SU-DHL-6 (cell line): Measurements from ENCODE around the gene TESK2.

Experiments used
- H2AFZ ChIP-seq: fragments of 200-600 bp; sonication (generic); 2 replicates; pipeline ENCODE4 v1.6.1; 2014; ENCODE audit warnings: low read depth, mild to moderate bottlenecking, moderate library complexity, mixed read lengths, antibody characterized with exemption, low read length; ENCODE audit not compliant: severe bottlenecking
- H3F3A ChIP-seq: fragments of 200-600 bp; shearing (Covaris generic); 2 replicates; pipeline ENCODE4 v1.6.0; 2016; ENCODE audit warnings: antibody characterized with exemption, mild to moderate bottlenecking; ENCODE audit not compliant: insufficient read depth
- H3K27ac ChIP-seq: fragments of 200-600 bp; sonication (generic); 2 replicates; pipeline ENCODE4 v1.5.1; 2016; ENCODE audit warnings: low read depth, mild to moderate bottlenecking, low read length, moderate library complexity, mixed read lengths
- H3K27me3 ChIP-seq: fragments of 200-600 bp; sonication (generic), shearing (Covaris generic); 2 replicates; pipeline ENCODE4 v1.6.0; 2014; ENCODE audit warnings: mild to moderate bottlenecking, low read length
- H3K36me3 ChIP-seq: fragments of 200-600 bp; sonication (generic); 2 replicates; pipeline ENCODE4 v1.6.1; 2014; ENCODE audit warnings: mild to moderate bottlenecking, low read length, mixed read lengths
- H3K4me2 ChIP-seq: fragments of 300-600, 200-600 bp; shearing (Covaris generic), sonication (generic); 2 replicates; pipeline ENCODE4 v1.6.0; 2014; ENCODE audit warnings: low read length, low read depth, mild to moderate bottlenecking; ENCODE audit not compliant: poor library complexity, severe bottlenecking
- H3K4me3 ChIP-seq: fragments of 200-600 bp; sonication (generic); 2 replicates; pipeline ENCODE4 v1.5.1; 2014; ENCODE audit warnings: antibody characterized with exemption, low read length, mild to moderate bottlenecking, mixed read lengths; ENCODE audit not compliant: insufficient read depth, poor library complexity, severe bottlenecking
- H3K79me2 ChIP-seq: fragments of 200-600 bp; sonication (generic); 2 replicates; pipeline ENCODE4 v1.6.1; 2014; ENCODE audit warnings: mild to moderate bottlenecking, low read length, moderate library complexity; ENCODE audit not compliant: insufficient read depth
- H3K9ac ChIP-seq: fragments of 200-600 bp; sonication (generic); 2 replicates; pipeline ENCODE4 v1.7.0; 2014; ENCODE audit warnings: mild to moderate bottlenecking, low read length
- H3K9me2 ChIP-seq: fragments of 200-600 bp; sonication (generic); replicated peaks from 2 replicates; pipeline ENCODE4 v1.6.1; 2014; ENCODE audit warnings: low read length; ENCODE audit not compliant: insufficient read depth
- H3K9me3 ChIP-seq: fragments of 200-600 bp; sonication (generic); 2 replicates; pipeline ENCODE4 v1.6.1; 2014; ENCODE audit warnings: low read length, mixed read lengths; ENCODE audit not compliant: insufficient read depth
- H4K20me1 ChIP-seq: fragments of 200-600 bp; sonication (generic); 2 replicates; pipeline ENCODE4 v1.6.1; 2014; ENCODE audit warnings: low read depth, mild to moderate bottlenecking, antibody characterized with exemption, low read length, moderate library complexity, mixed read lengths
- CTCF ChIP-seq: fragments of 200-600 bp; sonication (generic); IDR thresholded peaks from one replicate; pipeline ENCODE4 v1.5.1; 2017; ENCODE audit warnings: antibody characterized with exemption, mild to moderate bottlenecking, low read length, moderate library complexity; ENCODE audit not compliant: insufficient read depth, poor library complexity, severe bottlenecking
- EZH2phosphoT487 ChIP-seq: fragments of 200-600 bp; sonication (generic), shearing (Covaris generic); conservative IDR thresholded peaks from 2 replicates; pipeline ENCODE4 v1.6.1; 2018; ENCODE audit warnings: mild to moderate bottlenecking, antibody characterized with exemption, low read length, moderate library complexity, mixed read lengths

The TESK2 gene

GRCh38 chr1:45355683-45356082 is 135.3 kb downstream of the TESK2 start:
- Histone ChIP-seq H3K9me3 (no peaks in the 10 kb centered on the region), H3K9me2 (no peaks in the 10 kb centered on the region), H3K27ac (no peak overlapping the region), H2AFZ (no peak overlapping the region), H3K4me3 (no peak overlapping the region), H4K20me1 (no peaks in the 10 kb centered on the region), H3K79me2 (no peaks in the 10 kb centered on the region), H3K36me3 (no peaks in the 10 kb centered on the region), H3K4me2 (no peak overlapping the region), H3K9ac (no peak overlapping the region), H3K27me3 (no peaks in the 10 kb centered on the region), H3F3A (no peaks in the 10 kb centered on the region)
- TF ChIP-seq EZH2phosphoT487 (no peak), CTCF (no peak)

DNA sequence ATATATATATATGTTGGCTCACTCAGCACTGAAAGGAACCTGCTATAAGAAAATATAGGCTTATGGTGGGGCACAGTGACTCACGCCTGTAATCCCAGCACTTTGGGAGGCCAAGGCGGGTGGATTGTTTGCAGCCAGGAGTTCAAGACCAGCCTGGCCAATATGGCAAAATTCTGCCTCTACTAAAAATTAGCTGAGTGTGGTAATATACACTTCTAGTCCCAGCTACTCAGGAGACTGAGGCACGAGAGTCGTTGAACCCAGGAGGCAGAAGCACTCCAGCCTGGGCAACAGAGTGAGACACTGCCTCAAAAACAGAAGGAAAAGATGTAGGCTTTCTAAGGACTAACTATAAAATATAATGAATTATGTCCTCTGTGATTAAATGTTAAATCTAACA is 136.1 kb downstream of the TESK2 start:
- Histone ChIP-seq H3K9ac (no peak overlapping the region), H3K36me3 (no peaks in the 10 kb centered on the region), H2AFZ (no peak overlapping the region), H3K9me2 (no peaks in the 10 kb centered on the region), H3K4me3 (no peak overlapping the region), H4K20me1 (no peaks in the 10 kb centered on the region), H3K9me3 (no peaks in the 10 kb centered on the region), H3K4me2 (no peak overlapping the region), H3K79me2 (no peaks in the 10 kb centered on the region), H3K27ac (no peak overlapping the region), H3F3A (no peaks in the 10 kb centered on the region), H3K27me3 (no peaks in the 10 kb centered on the region)
- no peak for TF ChIP-seq EZH2phosphoT487
- TF ChIP-seq CTCF, result no peak

DNA sequence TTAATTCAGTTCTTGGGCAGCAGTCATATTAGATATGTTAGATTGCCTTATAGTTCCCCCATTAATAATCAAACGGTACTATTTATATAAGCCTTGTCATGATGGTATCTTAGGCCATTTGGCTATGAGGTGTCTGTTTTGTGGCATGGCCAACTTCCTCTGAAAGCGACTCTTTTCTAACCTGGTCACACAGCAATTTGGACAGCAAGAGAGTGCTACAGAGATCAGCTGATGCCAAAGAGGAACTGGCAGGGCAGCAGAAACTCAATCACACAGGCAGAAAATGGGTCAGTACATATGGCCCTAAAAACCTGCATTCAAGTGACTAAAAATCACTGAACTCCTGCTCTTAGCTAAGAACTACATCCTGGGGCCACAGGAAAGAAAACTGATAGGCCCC is 137.3 kb downstream of the TESK2 start:
- H3K9ac ChIP-seq, result no peak overlapping the region
- no peak overlapping the region for H3K27ac ChIP-seq
- H3K27me3 ChIP-seq, result no peaks in the 10 kb centered on the region
- no peaks in the 10 kb centered on the region for H3K9me3 ChIP-seq
- TF ChIP-seq CTCF, result no peak
- H2AFZ ChIP-seq, result no peak overlapping the region
- H3K4me2 ChIP-seq, result no peak overlapping the region
- H3K9me2 ChIP-seq, result no peaks in the 10 kb centered on the region
- no peaks in the 10 kb centered on the region for H3K36me3 ChIP-seq
- no peak overlapping the region for H3K4me3 ChIP-seq
- H3F3A ChIP-seq, result no peaks in the 10 kb centered on the region
- H4K20me1 ChIP-seq, result no peaks in the 10 kb centered on the region
- H3K79me2 ChIP-seq, result no peaks in the 10 kb centered on the region

DNA sequence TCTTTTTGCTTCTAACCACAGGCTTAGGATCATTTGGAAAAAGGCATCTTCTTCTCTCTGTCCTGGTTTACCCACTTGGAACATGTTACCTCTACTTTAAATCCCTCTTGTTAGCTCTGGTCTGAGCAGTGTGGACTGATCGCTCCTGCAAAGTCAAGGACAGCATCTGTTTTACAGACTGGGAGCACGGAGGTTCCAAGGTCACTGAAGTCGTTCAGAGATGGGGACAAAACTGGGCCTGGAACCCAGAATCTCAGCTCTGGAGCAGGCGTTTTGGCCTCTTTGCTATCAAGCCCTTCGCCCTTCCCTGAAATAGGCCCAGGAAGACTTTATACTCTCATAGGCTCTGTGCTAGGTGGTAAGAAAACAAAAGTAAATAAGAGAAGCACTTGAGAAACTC is 139.5 kb downstream of the TESK2 start:
- H3K4me3 ChIP-seq, result no peak overlapping the region
- no peak overlapping the region for H2AFZ ChIP-seq
- H3K9me2 ChIP-seq, result no peaks in the 10 kb centered on the region
- H3K27me3 ChIP-seq, result no peaks in the 10 kb centered on the region
- no peaks in the 10 kb centered on the region for H4K20me1 ChIP-seq
- H3K79me2 ChIP-seq, result no peaks in the 10 kb centered on the region
- no peak overlapping the region for H3K27ac ChIP-seq
- H3K9ac ChIP-seq, result no peak overlapping the region
- no peaks in the 10 kb centered on the region for H3K36me3 ChIP-seq
- no peaks in the 10 kb centered on the region for H3K9me3 ChIP-seq
- 0 out of 2 replicates have a peak, but pooled peaks cover under 1% of the 10 kb centered on the region for H3F3A ChIP-seq
- TF ChIP-seq CTCF (no peak), EZH2phosphoT487 (no peak)
- no peak overlapping the region for H3K4me2 ChIP-seq
